C4-2B (cell line): ENCODE data around the gene ACER2.

ENCODE experiments used
- CTCF ChIP-seq: fragments of 450-650 bp; conservative IDR thresholded peaks from 2 replicates; pipeline ENCODE4 v1.5.1; 2017; ENCODE audit warnings: mild to moderate bottlenecking
- ZFX ChIP-seq: fragments of 450-650 bp; IDR thresholded peaks from 2 replicates; pipeline ENCODE4 v1.6.1; 2017

DNA sequence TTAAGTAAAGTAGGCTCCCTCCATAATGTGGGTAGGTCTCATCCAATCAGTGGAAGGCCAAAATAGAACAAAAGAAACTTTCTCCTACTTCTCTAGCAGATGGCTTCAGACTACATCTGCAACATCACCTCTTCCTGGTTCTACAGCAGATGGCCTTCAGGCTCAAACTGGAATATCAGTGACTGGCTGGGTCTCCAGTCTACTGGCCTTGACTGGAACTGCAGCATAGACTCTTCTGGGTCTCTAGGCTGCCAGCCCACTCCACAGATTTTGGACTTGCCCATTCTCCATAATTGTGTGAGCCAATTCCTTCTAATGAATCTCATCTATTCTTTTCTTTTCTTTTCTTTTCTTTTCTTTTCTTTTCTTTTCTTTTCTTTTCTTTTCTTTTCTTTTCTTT is 64.8 kb downstream of the ACER2 start:
- TF ChIP-seq CTCF: no peak
- TF ChIP-seq ZFX: no peak
